OCI-LY3 (cell line): ENCODE measurements around the gene LRFN2.

Source experiments
- CTCF ChIP-seq: fragments of 200-600, 300-600 bp; sonication (generic); IDR thresholded peaks from 2 replicates; pipeline ENCODE4 v1.5.1; 2014; ENCODE audit warnings: antibody characterized with exemption, low read length, low read depth
- EZH2phosphoT487 ChIP-seq: fragments of 200-600 bp; shearing (Covaris generic); IDR thresholded peaks from 2 replicates; pipeline ENCODE4 v1.6.1; 2018; ENCODE audit warnings: antibody characterized with exemption, mixed run types, low read depth

- TF ChIP-seq CTCF (no peak), EZH2phosphoT487 (no peak)
These were observed 188.2 kb downstream of the LRFN2 start for GRCh38 chr6:40398810-40399477.
